Endodermal cell (in vitro differentiated cells): ENCODE data around the gene SMPX. TPM values are rescaled to one million over a fixed set of nuclear protein-coding genes. Genes with fewer than 3 reads are reported as not detected.

ENCODE experiments used
- DNase-seq: peaks from one replicate; pipeline ENCODE4 v3.0.0-alpha.2; 2017
- H3K27ac ChIP-seq: 2 replicates; pipeline ENCODE4 v1.5.1; 2013; ENCODE audit warnings: mild to moderate bottlenecking, low read depth, low read length, moderate library complexity
- H3K27me3 ChIP-seq: 2 replicates; pipeline ENCODE4 v1.6.1; 2013; ENCODE audit warnings: mild to moderate bottlenecking, low read length, moderate library complexity; ENCODE audit not compliant: insufficient read depth, control insufficient read depth, poor library complexity, severe bottlenecking
- H3K36me3 ChIP-seq: 2 replicates; pipeline ENCODE4 v1.7.0; 2013; ENCODE audit warnings: mild to moderate bottlenecking, low read length, moderate library complexity; ENCODE audit not compliant: control insufficient read depth, insufficient read depth
- H3K4me1 ChIP-seq: one replicate; pipeline ENCODE4 v1.7.0; 2013; ENCODE audit warnings: low read length; ENCODE audit not compliant: control insufficient read depth, insufficient read depth
- H3K4me3 ChIP-seq: 2 replicates; pipeline ENCODE4 v1.5.1; 2013; ENCODE audit warnings: mild to moderate bottlenecking, low read length, moderate library complexity
- H3K9ac ChIP-seq: 2 replicates; pipeline ENCODE4 v1.6.1; 2013; ENCODE audit warnings: mild to moderate bottlenecking, low read length, moderate library complexity; ENCODE audit not compliant: poor library complexity, severe bottlenecking; ENCODE audit errors: extremely low read depth
- H3K9me3 ChIP-seq: 2 replicates; pipeline ENCODE4 v1.6.1; 2013; ENCODE audit warnings: mild to moderate bottlenecking, low read length, moderate library complexity; ENCODE audit not compliant: control insufficient read depth
- H3K27ac Mint-ChIP-seq: 2 replicates; pipeline ENCODE4 v1.8.0; 2020; ENCODE audit warnings: mixed read lengths
- H3K27me3 Mint-ChIP-seq: 2 replicates; pipeline ENCODE4 v1.8.0; 2021; ENCODE audit warnings: mild to moderate bottlenecking, mixed read lengths; ENCODE audit not compliant: insufficient read depth
- H3K36me3 Mint-ChIP-seq: 2 replicates; pipeline ENCODE4 v1.8.0; 2020; ENCODE audit warnings: low read depth, mixed read lengths
- H3K4me1 Mint-ChIP-seq: 2 replicates; pipeline ENCODE4 v1.8.0; 2020; ENCODE audit warnings: mixed read lengths
- H3K4me3 Mint-ChIP-seq: 2 replicates; pipeline ENCODE4 v1.8.0; 2020; ENCODE audit warnings: mild to moderate bottlenecking, moderate library complexity, mixed read lengths
- H3K9me3 Mint-ChIP-seq: 2 replicates; pipeline ENCODE4 v1.8.0; 2020; ENCODE audit warnings: mild to moderate bottlenecking, mixed read lengths
- CTCF ChIP-seq: fragments of 200-600 bp; sonication (generic); conservative IDR thresholded peaks from 2 replicates; pipeline ENCODE4 v1.5.0; 2021; ENCODE audit warnings: antibody characterized with exemption, mild to moderate bottlenecking
- WGBS, 2 experiments: methylation state at CpG; one replicate each; pipeline versions ENCODE4 v1.1.5 to v1.1.7; 2013; ENCODE audit warnings: missing lambda C conversion rate in 2 of 2, mixed read lengths in 1 of 2; ENCODE audit not compliant: insufficient coverage in 1 of 2, insufficient read length in 1 of 2; 5-methylcytosine and 5-hydroxymethylcytosine counted together
- total RNA-seq, 2 donors: library from RNA; stranded (reverse); fragmentation: NEBNext Ultra II Directional in 1 of 2; extraction: Animal tissue kit (Norgen Biotek cat#: 25700) in 1 of 2; gene quantifications; 2 replicates in 1 of 2; 3 replicates in 1 of 2; pipeline ENCODE4 v1.2.1, GENCODE V29; 2021

The SMPX gene
- total RNA-seq, 2 donors from 2014 or later: 0.31 TPM; not detected in 1

- Histone ChIP-seq H3K36me3 (no peaks in the 10 kb centered on the region), H3K4me1 (no peaks in the 10 kb centered on the region), H3K9me3 (no peaks in the 10 kb centered on the region), H3K4me3 (no peak overlapping the region), H3K27ac (no peak overlapping the region), H3K27me3 (no peaks in the 10 kb centered on the region), H3K9ac (no peak overlapping the region)
- Mint-ChIP-seq H3K9me3 (no peaks in the 10 kb centered on the region), H3K27me3 (no peaks in the 10 kb centered on the region), H3K4me1 (peaks cover 25% of the 10 kb centered on the region), H3K4me3 (no peak overlapping the region), H3K27ac (no peak overlapping the region), H3K36me3 (no peaks in the 10 kb centered on the region)
- DNase-seq: no peak
- peak; percentile 63 for TF ChIP-seq CTCF
- WGBS, 2 experiments: 100% methylated on average over 1 of the region's 1 CpG
Observed at GRCh38 chrX:21758488-21758887, 572 bp upstream of the SMPX start.

- 95% methylated on average over 6 of the region's 6 CpGs; no CpG with 5 or more reads in 1 of the 2 experiments for WGBS, 2 experiments
- Histone ChIP-seq H3K4me3 (no peak overlapping the region), H3K36me3 (no peaks in the 10 kb centered on the region), H3K27ac (no peak overlapping the region), H3K4me1 (no peaks in the 10 kb centered on the region), H3K9me3 (no peaks in the 10 kb centered on the region), H3K9ac (no peak overlapping the region), H3K27me3 (no peaks in the 10 kb centered on the region)
- Mint-ChIP-seq H3K27me3 (no peaks in the 10 kb centered on the region), H3K9me3 (no peaks in the 10 kb centered on the region), H3K4me1 (peaks cover 25% of the 10 kb centered on the region), H3K36me3 (no peaks in the 10 kb centered on the region), H3K27ac (no peak overlapping the region), H3K4me3 (no peak overlapping the region)
- no peak for DNase-seq
- peak; percentile 32 for TF ChIP-seq CTCF
Observed at GRCh38 chrX:21756785-21757529, 959 bp downstream of the SMPX start.

GRCh38 chrX:21749924-21750323 lies 8.0 kb downstream of the SMPX start:
- H3K27me3 Mint-ChIP-seq: no peaks in the 10 kb centered on the region
- H3K27ac Mint-ChIP-seq: peak overlapping the region; percentile 3
- no peak for TF ChIP-seq CTCF
- Histone ChIP-seq H3K4me1 (peaks cover 4% of the 10 kb centered on the region), H3K27me3 (no peaks in the 10 kb centered on the region), H3K9ac (no peak overlapping the region), H3K4me3 (no peak overlapping the region), H3K27ac (no peak overlapping the region), H3K36me3 (no peaks in the 10 kb centered on the region), H3K9me3 (no peaks in the 10 kb centered on the region)
- DNase-seq: no peak
- peaks cover 52% of the 10 kb centered on the region for H3K4me1 Mint-ChIP-seq
- no peaks in the 10 kb centered on the region for H3K36me3 Mint-ChIP-seq
- 100% methylated on average over 1 of the region's 1 CpG; no CpG with 5 or more reads in 1 of the 2 experiments for WGBS, 2 experiments
- H3K4me3 Mint-ChIP-seq: no peak overlapping the region
- H3K9me3 Mint-ChIP-seq: no peaks in the 10 kb centered on the region
